GM23338 (cell line): ENCODE measurements around the gene MBD6. TPM values are rescaled to one million over a fixed set of nuclear protein-coding genes. Genes with fewer than 3 reads are reported as not detected.

Source experiments
- ATAC-seq: fragments of 200-7000 bp; cut with Tn5 transposase; 3 replicates; pipeline ENCODE4 v1.9.1; 2020
- DNase-seq: peaks from one replicate; pipeline ENCODE4 v3.0.0-alpha.2; 2015; ENCODE audit warnings: low spot score
- H2AFZ ChIP-seq: fragments of 200-600 bp; sonication (generic); 2 replicates; pipeline ENCODE4 v1.8.0; 2016; ENCODE audit warnings: antibody characterized with exemption, mild to moderate bottlenecking, moderate library complexity
- H3F3A ChIP-seq: fragments of 200-600 bp; sonication (generic); replicated peaks from 2 replicates; pipeline ENCODE4 v1.8.0; 2017; ENCODE audit warnings: antibody characterized with exemption, mixed run types, low read depth
- H3K27ac ChIP-seq: fragments of 200-600 bp; sonication (generic); 2 replicates; pipeline ENCODE4 v1.6.1; 2016; ENCODE audit warnings: low read depth
- H3K27me3 ChIP-seq: fragments of 200-600 bp; sonication (generic); 2 replicates; pipeline ENCODE4 v1.8.0; 2016; ENCODE audit warnings: mild to moderate bottlenecking, mixed run types, moderate library complexity; ENCODE audit not compliant: insufficient read depth
- H3K36me3 ChIP-seq: fragments of 200-600 bp; sonication (generic); 2 replicates; pipeline ENCODE4 v1.8.0; 2016; ENCODE audit warnings: mild to moderate bottlenecking; ENCODE audit not compliant: insufficient read depth
- H3K4me1 ChIP-seq: fragments of 200-600 bp; sonication (generic); 2 replicates; pipeline ENCODE4 v1.8.0; 2016; ENCODE audit warnings: mild to moderate bottlenecking, moderate library complexity; ENCODE audit not compliant: insufficient read depth
- H3K4me2 ChIP-seq: fragments of 200-600 bp; sonication (generic); 2 replicates; pipeline ENCODE4 v1.7.1; 2017; ENCODE audit warnings: mixed run types
- H3K4me3 ChIP-seq: fragments of 200-600 bp; sonication (generic); 2 replicates; pipeline ENCODE4 v1.6.1; 2016; ENCODE audit warnings: mixed run types
- H3K79me2 ChIP-seq: fragments of 200-600 bp; sonication (generic); replicated peaks from 2 replicates; pipeline ENCODE4 v1.8.0; 2017; ENCODE audit warnings: mild to moderate bottlenecking; ENCODE audit not compliant: insufficient read depth
- H3K9me2 ChIP-seq: fragments of 200-600 bp; sonication (generic); 2 replicates; pipeline ENCODE4 v1.8.0; 2017; ENCODE audit not compliant: insufficient read depth
- H4K20me1 ChIP-seq: fragments of 200-600 bp; sonication (generic); replicated peaks from 2 replicates; pipeline ENCODE4 v1.8.0; 2017; ENCODE audit warnings: mild to moderate bottlenecking; ENCODE audit not compliant: insufficient read depth
- H3K27ac Mint-ChIP-seq: 2 replicates; pipeline ENCODE4 v1.8.0; 2020; ENCODE audit warnings: inconsistent platforms, mild to moderate bottlenecking, moderate library complexity, mixed read lengths
- H3K27me3 Mint-ChIP-seq: 3 replicates; pipeline ENCODE4 v1.8.0; 2022; ENCODE audit warnings: low read depth, mild to moderate bottlenecking, moderate library complexity, mixed read lengths, inconsistent platforms; ENCODE audit not compliant: insufficient read depth, poor library complexity
- H3K36me3 Mint-ChIP-seq: 3 replicates; pipeline ENCODE4 v1.8.0; 2021; ENCODE audit warnings: low read depth, mild to moderate bottlenecking, inconsistent platforms, moderate library complexity, mixed read lengths
- H3K4me1 Mint-ChIP-seq: 3 replicates; pipeline ENCODE4 v1.8.0; 2020; ENCODE audit warnings: mild to moderate bottlenecking, inconsistent platforms, mixed read lengths
- H3K4me3 Mint-ChIP-seq: 3 replicates; pipeline ENCODE4 v1.8.0; 2021; ENCODE audit warnings: moderate library complexity, mild to moderate bottlenecking, inconsistent platforms, mixed read lengths
- H3K9me3 Mint-ChIP-seq: 3 replicates; pipeline ENCODE4 v1.8.0; 2020; ENCODE audit warnings: moderate library complexity, mild to moderate bottlenecking, inconsistent platforms, mixed read lengths
- CREB1 ChIP-seq: fragments of 250-450 bp; sonication (Bioruptor Pico); IDR thresholded peaks from 2 replicates; pipeline ENCODE4 v1.5.0; 2020; ENCODE audit warnings: low read depth, mild to moderate bottlenecking, moderate library complexity
- EZH2phosphoT487 ChIP-seq: fragments of 200-600 bp; sonication (generic); IDR thresholded peaks from one replicate; pipeline ENCODE4 v1.8.1; 2018; ENCODE audit warnings: antibody characterized with exemption; ENCODE audit not compliant: unreplicated experiment
- JUNB ChIP-seq: IDR thresholded peaks from one replicate; pipeline ENCODE4 v1.6.1; 2016; ENCODE audit warnings: antibody characterized with exemption; ENCODE audit not compliant: unreplicated experiment
- POLR2AphosphoS5 ChIP-seq: IDR thresholded peaks from 2 replicates; pipeline ENCODE4 v1.6.1; 2016; ENCODE audit warnings: antibody characterized with exemption, low read depth
- ZNF114 ChIP-seq: fragments of 250-450 bp; sonication (Bioruptor Pico); IDR thresholded peaks from 2 replicates; pipeline ENCODE4 v1.5.0; 2020; ENCODE audit warnings: mild to moderate bottlenecking, moderate library complexity
- ZNF331 ChIP-seq: fragments of 250-450 bp; sonication (Bioruptor Pico); IDR thresholded peaks from 2 replicates; pipeline ENCODE4 v1.5.0; 2020; ENCODE audit warnings: low read depth, mild to moderate bottlenecking, moderate library complexity
- polyA plus RNA-seq: library from polyadenylated mRNA; unstranded; fragments of >200 nt; fragmentation: Nextera tagmentation; extraction: Ambion mirVana; gene quantifications from 2 replicates; pipeline ENCODE4 v1.2.1, GENCODE V29; 2016
- total RNA-seq: library from RNA; depleted of rRNA; stranded (reverse); fragments of >200 nt; shearing (Covaris generic); gene quantifications from 2 replicates; pipeline ENCODE4 v1.2.3, GENCODE V29; 2014
- TF ChIP-seq, protein P1 (sequence below): IDR thresholded peaks from 2 replicates; pipeline ENCODE4 v1.6.1; 2016; ENCODE audit warnings: antibody characterized with exemption

The MBD6 gene
- total and polyA plus RNA-seq, 2 experiments from 2014 or later, result 12.5 to 17.1 TPM

- Histone ChIP-seq H3K4me3 (peak within 1 kb of the TSS; percentile 96), H3F3A (peaks cover 12% of the 10 kb centered on the region), H3K4me2 (peak within 1 kb of the TSS; percentile 97), H2AFZ (peak within 1 kb of the TSS; percentile 58), H3K4me1 (peaks cover 22% of the 10 kb centered on the region), H4K20me1 (peaks cover 16% of the 10 kb centered on the region; the same call in 1 of the 2 replicates), H3K27ac (no peak within 1 kb of the TSS), H3K9me2 (no peaks in the 10 kb centered on the region), H3K36me3 (no peaks in the 10 kb centered on the region), H3K79me2 (peaks cover 37% of the 10 kb centered on the region), H3K27me3 (peaks cover 14% of the 10 kb centered on the region)
- H3K4me1 Mint-ChIP-seq, result peaks cover 37% of the 10 kb centered on the region
- peaks cover 13% of the 10 kb centered on the region for H3K27me3 Mint-ChIP-seq
- ATAC-seq (peak; percentile 82), DNase-seq (peak; percentile 99)
- TF ChIP-seq, protein P1, sequence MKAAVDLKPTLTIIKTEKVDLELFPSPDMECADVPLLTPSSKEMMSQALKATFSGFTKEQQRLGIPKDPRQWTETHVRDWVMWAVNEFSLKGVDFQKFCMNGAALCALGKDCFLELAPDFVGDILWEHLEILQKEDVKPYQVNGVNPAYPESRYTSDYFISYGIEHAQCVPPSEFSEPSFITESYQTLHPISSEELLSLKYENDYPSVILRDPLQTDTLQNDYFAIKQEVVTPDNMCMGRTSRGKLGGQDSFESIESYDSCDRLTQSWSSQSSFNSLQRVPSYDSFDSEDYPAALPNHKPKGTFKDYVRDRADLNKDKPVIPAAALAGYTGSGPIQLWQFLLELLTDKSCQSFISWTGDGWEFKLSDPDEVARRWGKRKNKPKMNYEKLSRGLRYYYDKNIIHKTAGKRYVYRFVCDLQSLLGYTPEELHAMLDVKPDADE, result no peak
- 0 out of 2 replicates have a peak, but pooled peaks have one; percentile 39 for TF ChIP-seq POLR2AphosphoS5
- peaks cover 3% of the 10 kb centered on the region; the same call in 2 of the 3 replicates for H3K36me3 Mint-ChIP-seq
- H3K9me3 Mint-ChIP-seq, result no peaks in the 10 kb centered on the region
- H3K4me3 Mint-ChIP-seq, result peak within 1 kb of the TSS; percentile 97
- peak within 1 kb of the TSS; percentile 94 for H3K27ac Mint-ChIP-seq
Measured at GRCh38 chr12:57546438-57547287, 24.0 kb downstream of the MBD6 start, which contains the start of gene DCTN2. TSS of gene DCTN2 (minus strand) at chr12:57547192. CDS start at chr12:57547063, 129 bp downstream.

GRCh38 chr12:57547288-57548012 is 24.8 kb downstream of the MBD6 start:
- Histone ChIP-seq H3K27me3 (peaks cover 14% of the 10 kb centered on the region), H3K79me2 (peaks cover 45% of the 10 kb centered on the region), H3K9me2 (no peaks in the 10 kb centered on the region), H3K36me3 (no peaks in the 10 kb centered on the region), H3K4me1 (peaks cover 28% of the 10 kb centered on the region), H3K27ac (no peak overlapping the region), H3K4me3 (peak overlapping the region; percentile 96), H4K20me1 (peaks cover 12% of the 10 kb centered on the region; the same call in 1 of the 2 replicates), H2AFZ (no peak overlapping the region), H3K4me2 (peak overlapping the region; percentile 67), H3F3A (peaks cover 12% of the 10 kb centered on the region)
- H3K27ac Mint-ChIP-seq, result no peak overlapping the region
- peak; percentile 89 for TF ChIP-seq CREB1 (CRISPR knock-in tag)
- TF ChIP-seq, protein P1, result peak; percentile 91
- TF ChIP-seq ZNF331 (CRISPR knock-in tag), result no peak
- TF ChIP-seq JUNB, result no peak
- no peak for TF ChIP-seq ZNF114 (CRISPR knock-in tag)
- no peak for TF ChIP-seq EZH2phosphoT487
- peaks cover 13% of the 10 kb centered on the region for H3K27me3 Mint-ChIP-seq
- H3K9me3 Mint-ChIP-seq, result no peaks in the 10 kb centered on the region
- peak overlapping the region; percentile 97 for H3K4me3 Mint-ChIP-seq
- DNase-seq (no peak), ATAC-seq (no peak)
- peaks cover 3% of the 10 kb centered on the region; the same call in 2 of the 3 replicates for H3K36me3 Mint-ChIP-seq
- peaks cover 45% of the 10 kb centered on the region for H3K4me1 Mint-ChIP-seq
